ENCODE data around the gene ZNF474.

ZNF474 gene

GRCh38 chr5:122114501-122114900 is 14.8 kb upstream of the ZNF474 start:
- Histone ChIP-seq H3K36me3 (replicated peaks in 1 of 2; ENCODE audit: control insufficient read depth in 2 of 2, insufficient read depth in 2 of 2, low read length in 2 of 2) (no peaks in the 10 kb centered on the region), H3K4me3 (ENCODE audit: low read length in 2 of 2) (no peak overlapping the region), H3K9me3 (replicated peaks in 1 of 2; ENCODE audit: control insufficient read depth in 2 of 2, insufficient read depth in 1 of 2, low read depth in 1 of 2, low read length in 2 of 2) (no peaks in the 10 kb centered on the region), H4K91ac (ENCODE audit: low read depth, low read length, poor library complexity) (no peak overlapping the region), H2BK15ac (ENCODE audit: low read length) (no peak overlapping the region), H3K27ac (replicated peaks; ENCODE audit: low read length) (no peak overlapping the region), H3K4ac (ENCODE audit: low read length) (no peak overlapping the region), H3K14ac (ENCODE audit: low read length) (no peak overlapping the region), H3K4me2 (ENCODE audit: insufficient read depth, low read length, poor library complexity, severe bottlenecking) (no peak overlapping the region), H2AFZ (ENCODE audit: low read length) (no peak overlapping the region), H3K23ac (ENCODE audit: low read depth, low read length, poor library complexity) (no peak overlapping the region), H3K9ac (ENCODE audit: low read depth, low read length, poor library complexity) (no peak overlapping the region), H2BK120ac (ENCODE audit: low read depth, low read length) (no peak overlapping the region), H3K4me1 (ENCODE audit: control insufficient read depth in 2 of 2, insufficient read depth in 1 of 2, low read depth in 1 of 2, low read length in 2 of 2) (peaks cover 4 to 5% of the 10 kb centered on the region in 2 donors), H2AK5ac (ENCODE audit: low read depth, low read length) (no peak overlapping the region), H2BK12ac (ENCODE audit: low read length) (no peak overlapping the region), H3K27me3 (ENCODE audit: control insufficient read depth in 3 of 3, insufficient read depth in 3 of 3, low read depth in 1 of 3, low read length in 3 of 3) (no peaks in the 10 kb centered on the region), H4K8ac (ENCODE audit: low read depth, low read length) (no peak overlapping the region), H3K79me1 (ENCODE audit: low read depth, low read length) (no peaks in the 10 kb centered on the region), H2BK5ac (ENCODE audit: low read length) (no peak overlapping the region), H3K18ac (ENCODE audit: low read length) (no peak overlapping the region)
- no peak for DNase-seq (ENCODE audit: low spot score)
- no CpG with 5 or more reads among the region's 2 CpGs for WGBS, 2 donors (ENCODE audit: extremely low coverage in 2 of 2, insufficient read length in 2 of 2, insufficient replicate concordance in 1 of 2)

DNA sequence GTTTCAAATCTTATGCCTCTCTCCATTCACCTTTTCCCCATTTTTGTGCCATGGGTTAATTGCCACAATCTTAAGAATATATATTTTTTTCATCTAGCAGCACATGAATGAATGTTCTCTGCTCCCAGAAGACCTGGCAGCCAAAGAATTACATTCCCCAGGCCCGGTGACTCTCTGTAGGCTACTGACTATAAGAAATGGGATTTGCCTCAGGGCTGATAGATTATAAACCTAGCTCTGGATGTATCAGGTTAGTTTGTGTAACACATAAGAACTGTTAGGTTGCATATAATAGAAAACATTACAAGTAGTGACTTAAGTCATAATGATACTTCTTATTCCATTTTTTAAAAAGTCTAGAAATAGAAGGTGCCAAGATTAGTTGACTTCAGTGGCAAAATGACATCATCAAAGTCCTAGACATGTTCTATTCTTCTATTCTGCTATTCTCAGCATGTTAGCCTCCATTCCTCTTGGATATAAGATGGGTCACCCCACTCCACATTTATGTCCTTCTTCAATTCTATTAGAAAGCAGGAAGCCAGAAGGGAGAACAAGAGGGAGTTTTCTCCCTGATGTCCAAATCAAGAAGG is 10.9 kb upstream of the ZNF474 start:
- Histone ChIP-seq H3K36me3 (replicated peaks in 1 of 2; ENCODE audit: control insufficient read depth in 2 of 2, insufficient read depth in 2 of 2, low read length in 2 of 2) (no peaks in the 10 kb centered on the region), H4K91ac (ENCODE audit: low read depth, low read length, poor library complexity) (no peak overlapping the region), H3K9ac (ENCODE audit: low read depth, low read length, poor library complexity) (no peak overlapping the region), H2AFZ (ENCODE audit: low read length) (no peak overlapping the region), H3K4me2 (ENCODE audit: insufficient read depth, low read length, poor library complexity, severe bottlenecking) (no peak overlapping the region), H3K27me3 (ENCODE audit: control insufficient read depth in 3 of 3, insufficient read depth in 3 of 3, low read depth in 1 of 3, low read length in 3 of 3) (peaks cover 0 to 2% (median 0%) of the 10 kb centered on the region in 3 experiments), H2BK15ac (ENCODE audit: low read length) (no peak overlapping the region), H3K27ac (replicated peaks; ENCODE audit: low read length) (no peak overlapping the region), H3K4ac (ENCODE audit: low read length) (no peak overlapping the region), H3K14ac (ENCODE audit: low read length) (no peak overlapping the region), H3K4me1 (ENCODE audit: control insufficient read depth in 2 of 2, insufficient read depth in 1 of 2, low read depth in 1 of 2, low read length in 2 of 2) (no peaks in the 10 kb centered on the region), H2AK5ac (ENCODE audit: low read depth, low read length) (no peak overlapping the region), H2BK120ac (ENCODE audit: low read depth, low read length) (no peak overlapping the region), H2BK5ac (ENCODE audit: low read length) (no peak overlapping the region), H3K79me1 (ENCODE audit: low read depth, low read length) (no peaks in the 10 kb centered on the region), H3K9me3 (replicated peaks in 1 of 2; ENCODE audit: control insufficient read depth in 2 of 2, insufficient read depth in 1 of 2, low read depth in 1 of 2, low read length in 2 of 2) (no peaks in the 10 kb centered on the region), H2BK12ac (ENCODE audit: low read length) (no peak overlapping the region), H3K23ac (ENCODE audit: low read depth, low read length, poor library complexity) (no peak overlapping the region), H3K4me3 (ENCODE audit: low read length in 2 of 2) (no peak overlapping the region), H4K8ac (ENCODE audit: low read depth, low read length) (no peak overlapping the region), H3K18ac (ENCODE audit: low read length) (no peak overlapping the region)
- WGBS, 2 donors (ENCODE audit: extremely low coverage in 2 of 2, insufficient read length in 2 of 2, insufficient replicate concordance in 1 of 2), result no CpG with 5 or more reads among the region's 1 CpG
- DNase-seq (ENCODE audit: low spot score), result no peak

DNA sequence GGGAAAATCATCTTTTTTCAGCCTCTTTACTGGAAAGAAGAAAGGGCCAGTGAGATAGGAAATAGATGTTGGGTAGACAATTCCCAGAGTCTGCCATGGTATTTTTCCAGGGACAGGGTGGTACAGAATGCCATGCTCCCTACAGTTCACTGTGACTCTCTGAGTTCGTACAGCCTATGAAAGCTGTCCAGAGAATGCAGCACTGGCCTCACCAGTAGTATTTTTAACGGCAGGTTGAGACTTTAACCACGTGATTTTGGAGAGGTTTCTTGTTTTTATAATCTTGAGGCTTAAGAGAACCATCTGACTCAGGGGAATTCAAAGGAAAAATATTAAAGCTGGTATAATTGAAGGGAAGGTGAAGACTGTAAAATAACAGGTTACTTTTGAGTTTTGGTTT is 10.1 kb upstream of the ZNF474 start:
- no CpG with 5 or more reads among the region's 3 CpGs for WGBS, 2 donors (ENCODE audit: extremely low coverage in 2 of 2, insufficient read length in 2 of 2, insufficient replicate concordance in 1 of 2)
- H3K36me3 ChIP-seq (replicated peaks in 1 of 2; ENCODE audit: control insufficient read depth in 2 of 2, insufficient read depth in 2 of 2, low read length in 2 of 2), result no peaks in the 10 kb centered on the region
- H3K79me1 ChIP-seq (ENCODE audit: low read depth, low read length), result no peaks in the 10 kb centered on the region
- no peak overlapping the region for H4K91ac ChIP-seq (ENCODE audit: low read depth, low read length, poor library complexity)
- no peak overlapping the region for H2AK5ac ChIP-seq (ENCODE audit: low read depth, low read length)
- no peak overlapping the region for H2BK15ac ChIP-seq (ENCODE audit: low read length)
- no peak overlapping the region for H2AFZ ChIP-seq (ENCODE audit: low read length)
- H2BK12ac ChIP-seq (ENCODE audit: low read length), result no peak overlapping the region
- no peaks in the 10 kb centered on the region for H3K4me1 ChIP-seq (ENCODE audit: control insufficient read depth in 2 of 2, insufficient read depth in 1 of 2, low read depth in 1 of 2, low read length in 2 of 2)
- H3K23ac ChIP-seq (ENCODE audit: low read depth, low read length, poor library complexity), result no peak overlapping the region
- no peak overlapping the region for H3K4me2 ChIP-seq (ENCODE audit: insufficient read depth, low read length, poor library complexity, severe bottlenecking)
- no peak overlapping the region for H2BK120ac ChIP-seq (ENCODE audit: low read depth, low read length)
- H3K4me3 ChIP-seq (ENCODE audit: low read length in 2 of 2), result no peak overlapping the region
- H3K27ac ChIP-seq (replicated peaks; ENCODE audit: low read length), result no peak overlapping the region
- no peak overlapping the region for H3K4ac ChIP-seq (ENCODE audit: low read length)
- H2BK5ac ChIP-seq (ENCODE audit: low read length), result no peak overlapping the region
- no peak overlapping the region for H3K18ac ChIP-seq (ENCODE audit: low read length)
- no peak for DNase-seq (ENCODE audit: low spot score)
- no peak overlapping the region for H4K8ac ChIP-seq (ENCODE audit: low read depth, low read length)
- H3K9me3 ChIP-seq (replicated peaks in 1 of 2; ENCODE audit: control insufficient read depth in 2 of 2, insufficient read depth in 1 of 2, low read depth in 1 of 2, low read length in 2 of 2), result no peaks in the 10 kb centered on the region
- H3K27me3 ChIP-seq (ENCODE audit: control insufficient read depth in 3 of 3, insufficient read depth in 3 of 3, low read depth in 1 of 3, low read length in 3 of 3), result peaks cover 0 to 2% (median 0%) of the 10 kb centered on the region in 3 experiments
- no peak overlapping the region for H3K14ac ChIP-seq (ENCODE audit: low read length)
- no peak overlapping the region for H3K9ac ChIP-seq (ENCODE audit: low read depth, low read length, poor library complexity)

DNA sequence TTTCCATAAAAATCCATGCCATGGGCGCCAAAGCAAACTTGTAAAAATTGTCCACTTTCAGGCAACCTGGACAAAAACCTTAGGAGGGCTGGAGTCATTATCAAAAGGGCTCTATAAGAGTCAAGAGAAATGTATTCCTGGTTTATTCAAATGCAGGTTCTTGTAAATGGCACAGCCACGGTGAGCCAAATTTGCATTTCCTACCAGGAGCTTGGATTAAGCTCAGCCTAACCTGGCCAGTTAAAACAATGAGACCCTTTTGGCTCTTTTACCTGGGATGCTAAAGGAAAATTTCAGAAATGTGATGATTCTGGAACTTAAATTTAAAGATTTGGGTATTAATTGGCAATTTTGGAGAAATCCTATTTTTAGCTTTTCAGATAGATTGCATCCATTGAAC is 8.9 kb upstream of the ZNF474 start:
- Histone ChIP-seq H2BK5ac (ENCODE audit: low read length) (no peak overlapping the region), H3K36me3 (replicated peaks in 1 of 2; ENCODE audit: control insufficient read depth in 2 of 2, insufficient read depth in 2 of 2, low read length in 2 of 2) (no peaks in the 10 kb centered on the region), H3K23ac (ENCODE audit: low read depth, low read length, poor library complexity) (no peak overlapping the region), H2AFZ (ENCODE audit: low read length) (no peak overlapping the region), H3K27me3 (ENCODE audit: control insufficient read depth in 3 of 3, insufficient read depth in 3 of 3, low read depth in 1 of 3, low read length in 3 of 3) (peaks cover 0 to 2% (median 0%) of the 10 kb centered on the region in 3 experiments), H3K4me1 (ENCODE audit: control insufficient read depth in 2 of 2, insufficient read depth in 1 of 2, low read depth in 1 of 2, low read length in 2 of 2) (no peaks in the 10 kb centered on the region), H3K9ac (ENCODE audit: low read depth, low read length, poor library complexity) (no peak overlapping the region), H3K27ac (replicated peaks; ENCODE audit: low read length) (no peak overlapping the region), H4K91ac (ENCODE audit: low read depth, low read length, poor library complexity) (no peak overlapping the region), H3K4ac (ENCODE audit: low read length) (no peak overlapping the region), H2BK120ac (ENCODE audit: low read depth, low read length) (no peak overlapping the region), H3K4me3 (ENCODE audit: low read length in 2 of 2) (no peak overlapping the region), H3K18ac (ENCODE audit: low read length) (no peak overlapping the region), H2BK15ac (ENCODE audit: low read length) (no peak overlapping the region), H3K4me2 (ENCODE audit: insufficient read depth, low read length, poor library complexity, severe bottlenecking) (no peak overlapping the region), H2AK5ac (ENCODE audit: low read depth, low read length) (no peak overlapping the region), H3K9me3 (replicated peaks in 1 of 2; ENCODE audit: control insufficient read depth in 2 of 2, insufficient read depth in 1 of 2, low read depth in 1 of 2, low read length in 2 of 2) (no peaks in the 10 kb centered on the region), H2BK12ac (ENCODE audit: low read length) (no peak overlapping the region), H3K14ac (ENCODE audit: low read length) (no peak overlapping the region), H4K8ac (ENCODE audit: low read depth, low read length) (no peak overlapping the region), H3K79me1 (ENCODE audit: low read depth, low read length) (no peaks in the 10 kb centered on the region)
- WGBS, 2 donors (ENCODE audit: extremely low coverage in 2 of 2, insufficient read length in 2 of 2, insufficient replicate concordance in 1 of 2), result no CpG with 5 or more reads among the region's 2 CpGs
- DNase-seq (ENCODE audit: low spot score), result no peak

Measured in neuronal stem cell (in vitro differentiated cells).